OCI-LY3 (cell line): ENCODE data around the gene LRP5.
A peak's percentile ranks its signal among the peaks of the same experiment; 100 is the strongest.

Experiments
- H2AFZ ChIP-seq: fragments of 200-600, 300-600 bp; shearing (Covaris generic); 2 replicates; pipeline ENCODE4 v1.6.0; 2014; ENCODE audit warnings: antibody characterized with exemption, low read depth, low read length
- H3K27ac ChIP-seq: fragments of 200-600, 300-600 bp; sonication (generic); 2 replicates; pipeline ENCODE4 v1.5.1; 2014; ENCODE audit warnings: mild to moderate bottlenecking, low read length, moderate library complexity, mixed read lengths
- H3K27me3 ChIP-seq: fragments of 200-600, 300-600 bp; sonication (generic); 2 replicates; pipeline ENCODE4 v1.6.1; 2014; ENCODE audit warnings: low read depth, low read length, mixed read lengths
- H3K36me3 ChIP-seq: fragments of 200-600, 300-600 bp; sonication (generic); replicated peaks from 2 replicates; pipeline ENCODE3; 2014; ENCODE audit warnings: low read depth, low read length, mixed read lengths
- H3K4me1 ChIP-seq: fragments of 300-600, 200-600 bp; sonication (generic); 2 replicates; pipeline ENCODE4 v1.6.1; 2014; ENCODE audit warnings: low read length, mixed read lengths
- H3K4me2 ChIP-seq: fragments of 200-600, 300-600 bp; sonication (generic); 2 replicates; pipeline ENCODE4 v1.6.1; 2014; ENCODE audit warnings: low read length, mixed read lengths
- H3K4me3 ChIP-seq: fragments of 300-600, 200-600 bp; sonication (generic); 2 replicates; pipeline ENCODE4 v1.5.1; 2014; ENCODE audit warnings: antibody characterized with exemption, mild to moderate bottlenecking, low read length, moderate library complexity
- H3K79me2 ChIP-seq: fragments of 300-600, 200-600 bp; shearing (Covaris generic); 2 replicates; pipeline ENCODE4 v1.6.1; 2014; ENCODE audit warnings: mild to moderate bottlenecking, low read length, mixed read lengths
- H3K9ac ChIP-seq: fragments of 300-600, 200-600 bp; shearing (Covaris generic); 2 replicates; pipeline ENCODE4 v1.6.0; 2014; ENCODE audit warnings: mild to moderate bottlenecking, low read length, moderate library complexity
- H3K9me3 ChIP-seq: fragments of 200-600, 300-600 bp; shearing (Covaris generic); 2 replicates; pipeline ENCODE4 v1.6.1; 2014; ENCODE audit warnings: low read length, mixed read lengths; ENCODE audit not compliant: insufficient read depth
- H4K20me1 ChIP-seq: fragments of 200-600, 300-600 bp; sonication (generic); 2 replicates; pipeline ENCODE4 v1.6.1; 2016; ENCODE audit warnings: low read length, mixed read lengths; ENCODE audit not compliant: insufficient read depth
- EZH2phosphoT487 ChIP-seq: fragments of 200-600 bp; shearing (Covaris generic); IDR thresholded peaks from 2 replicates; pipeline ENCODE4 v1.6.1; 2018; ENCODE audit warnings: antibody characterized with exemption, mixed run types, low read depth
- TF ChIP-seq, protein P1 (sequence below): fragments of 200-600, 300-600 bp; sonication (generic); IDR thresholded peaks from 2 replicates; pipeline ENCODE4 v1.5.1; 2014; ENCODE audit warnings: antibody characterized with exemption, low read length, low read depth

The LRP5 gene

DNA sequence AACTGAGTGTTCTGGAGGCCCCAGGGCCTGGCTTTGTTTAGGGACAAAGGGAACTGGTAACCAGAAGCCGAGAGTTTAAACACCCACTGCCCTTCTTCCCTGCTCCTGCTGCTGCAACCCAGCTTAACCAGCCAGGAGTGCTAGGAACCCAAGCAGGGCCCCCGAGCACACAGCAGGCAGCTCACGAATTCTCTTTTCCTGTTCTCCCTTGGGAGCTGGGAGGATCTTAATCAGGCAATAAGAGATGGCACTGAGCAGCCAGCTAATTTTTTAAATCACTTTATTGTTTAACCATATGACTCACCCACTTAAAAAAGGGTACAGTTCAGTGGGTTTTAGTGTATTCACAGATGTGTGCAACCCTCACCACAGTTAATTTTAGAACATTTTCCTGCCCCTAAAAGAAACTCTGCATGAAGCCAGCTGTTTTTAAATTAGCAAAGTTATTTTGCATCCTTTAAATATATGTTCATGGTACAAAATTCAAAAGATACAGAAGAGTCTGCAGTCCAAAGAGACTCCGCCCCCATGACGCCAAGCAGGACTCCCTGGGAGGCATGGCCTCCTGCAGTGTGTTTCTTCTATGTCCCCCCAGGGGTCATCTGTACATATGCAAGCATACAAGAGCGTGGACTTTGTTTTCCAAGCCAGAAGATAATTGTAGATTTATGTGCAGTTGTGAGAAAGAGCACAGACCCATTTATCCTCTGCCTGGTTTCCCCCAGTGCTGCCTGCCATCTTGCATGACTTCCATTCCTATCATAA lies 129.3 kb downstream of the LRP5 start:
- Histone ChIP-seq H3K9me3 (no peaks in the 10 kb centered on the region), H3K36me3 (peaks cover 12% of the 10 kb centered on the region), H3K4me1 (peaks cover 26% of the 10 kb centered on the region), H3K27ac (peak overlapping the region; percentile 47), H4K20me1 (no peaks in the 10 kb centered on the region), H3K4me3 (no peak overlapping the region), H3K27me3 (no peaks in the 10 kb centered on the region), H3K9ac (no peak overlapping the region), H2AFZ (no peak overlapping the region), H3K4me2 (peak overlapping the region; percentile 35), H3K79me2 (no peaks in the 10 kb centered on the region)
- no peak for TF ChIP-seq EZH2phosphoT487
- TF ChIP-seq, protein P1, sequence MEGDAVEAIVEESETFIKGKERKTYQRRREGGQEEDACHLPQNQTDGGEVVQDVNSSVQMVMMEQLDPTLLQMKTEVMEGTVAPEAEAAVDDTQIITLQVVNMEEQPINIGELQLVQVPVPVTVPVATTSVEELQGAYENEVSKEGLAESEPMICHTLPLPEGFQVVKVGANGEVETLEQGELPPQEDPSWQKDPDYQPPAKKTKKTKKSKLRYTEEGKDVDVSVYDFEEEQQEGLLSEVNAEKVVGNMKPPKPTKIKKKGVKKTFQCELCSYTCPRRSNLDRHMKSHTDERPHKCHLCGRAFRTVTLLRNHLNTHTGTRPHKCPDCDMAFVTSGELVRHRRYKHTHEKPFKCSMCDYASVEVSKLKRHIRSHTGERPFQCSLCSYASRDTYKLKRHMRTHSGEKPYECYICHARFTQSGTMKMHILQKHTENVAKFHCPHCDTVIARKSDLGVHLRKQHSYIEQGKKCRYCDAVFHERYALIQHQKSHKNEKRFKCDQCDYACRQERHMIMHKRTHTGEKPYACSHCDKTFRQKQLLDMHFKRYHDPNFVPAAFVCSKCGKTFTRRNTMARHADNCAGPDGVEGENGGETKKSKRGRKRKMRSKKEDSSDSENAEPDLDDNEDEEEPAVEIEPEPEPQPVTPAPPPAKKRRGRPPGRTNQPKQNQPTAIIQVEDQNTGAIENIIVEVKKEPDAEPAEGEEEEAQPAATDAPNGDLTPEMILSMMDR, result no peak

DNA sequence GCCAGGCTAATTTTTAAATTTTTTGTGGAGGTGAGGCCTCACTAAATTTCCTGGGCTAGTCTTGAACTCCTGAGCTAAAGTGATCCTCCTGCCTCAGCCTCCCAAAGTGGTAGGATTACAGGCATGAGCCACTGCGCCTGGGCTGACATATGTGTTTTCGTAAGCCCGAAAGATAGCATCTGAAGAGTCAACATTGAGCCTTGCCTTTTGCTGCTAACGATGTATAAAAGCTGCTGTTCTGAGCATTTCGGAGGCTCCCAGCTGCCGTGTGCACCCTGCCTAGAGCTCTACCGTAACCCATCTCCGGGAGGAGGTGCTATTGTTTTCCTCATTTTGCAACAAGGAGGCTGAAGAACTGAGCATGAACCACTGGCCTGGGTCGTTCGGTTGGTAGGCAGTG lies 130.0 kb downstream of the LRP5 start:
- Histone ChIP-seq H3K79me2 (no peaks in the 10 kb centered on the region), H3K4me3 (no peak overlapping the region), H3K4me1 (peaks cover 26% of the 10 kb centered on the region), H3K9ac (no peak overlapping the region), H3K4me2 (no peak overlapping the region), H4K20me1 (no peaks in the 10 kb centered on the region), H3K9me3 (no peaks in the 10 kb centered on the region), H2AFZ (no peak overlapping the region), H3K27me3 (no peaks in the 10 kb centered on the region), H3K27ac (no peak overlapping the region; the same call in 1 of the 2 replicates), H3K36me3 (peaks cover 10% of the 10 kb centered on the region)
- TF ChIP-seq EZH2phosphoT487, result no peak
- TF ChIP-seq, protein P1, result no peak

DNA sequence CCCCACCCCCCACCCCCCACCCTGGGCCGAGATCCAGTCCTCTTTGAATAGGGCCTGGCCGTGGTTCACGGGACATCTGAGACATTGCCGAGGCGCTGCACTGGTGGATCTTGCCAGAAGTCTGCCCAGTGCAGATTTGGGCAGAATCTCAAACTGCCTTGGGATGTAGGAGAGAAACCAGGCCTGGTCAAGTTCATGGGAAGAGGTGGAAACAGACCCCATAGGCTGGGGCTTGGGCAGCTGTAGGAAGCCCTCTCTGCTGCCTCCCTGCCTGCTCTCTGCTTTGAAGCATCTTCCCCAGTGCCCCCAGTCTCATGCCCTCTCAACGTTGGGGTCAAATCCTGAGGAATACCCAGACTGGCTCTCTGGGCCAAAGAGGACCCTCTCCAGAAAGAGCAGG lies 132.2 kb downstream of the LRP5 start:
- no peak overlapping the region for H3K27ac ChIP-seq

DNA sequence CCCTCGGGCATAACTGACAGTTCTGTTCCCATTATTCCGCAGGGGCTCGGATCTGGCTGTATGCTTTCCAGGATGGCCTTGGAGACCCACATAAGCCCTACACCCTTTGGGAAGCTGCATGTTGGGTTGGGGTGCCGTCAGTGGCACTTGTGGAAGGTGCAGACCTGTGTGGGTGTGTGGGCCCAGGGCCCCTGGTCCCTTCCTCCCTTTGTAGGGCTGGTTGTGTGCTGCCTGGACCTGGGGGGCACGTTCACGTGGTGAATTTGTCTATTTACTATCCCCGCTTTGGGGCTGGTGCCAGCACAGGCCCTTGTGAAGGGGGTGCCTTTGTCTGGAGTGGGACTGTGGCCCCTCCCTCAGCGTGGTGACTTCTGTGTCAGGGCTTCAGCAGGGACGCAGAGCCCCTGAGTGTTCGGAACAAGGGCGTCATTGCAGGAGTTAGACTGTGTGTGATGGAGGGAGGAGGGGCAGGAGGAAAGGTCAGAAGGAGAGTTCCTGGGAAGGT lies 133.2 kb downstream of the LRP5 start:
- Histone ChIP-seq H3K9ac (no peak overlapping the region), H3K9me3 (no peaks in the 10 kb centered on the region), H3K4me2 (no peak overlapping the region), H3K27ac (no peak overlapping the region), H2AFZ (no peak overlapping the region), H3K27me3 (no peaks in the 10 kb centered on the region), H3K4me3 (no peak overlapping the region), H3K79me2 (no peaks in the 10 kb centered on the region), H3K4me1 (peaks cover 18% of the 10 kb centered on the region), H4K20me1 (no peaks in the 10 kb centered on the region), H3K36me3 (peaks cover 22% of the 10 kb centered on the region)
- TF ChIP-seq, protein P1, result no peak
- TF ChIP-seq EZH2phosphoT487, result no peak

More for the DNA sequence above, 132.2 kb downstream of the LRP5 start:
- Histone ChIP-seq H3K36me3 (peaks cover 18% of the 10 kb centered on the region), H3K9ac (no peak overlapping the region), H3K9me3 (no peaks in the 10 kb centered on the region), H3K79me2 (no peaks in the 10 kb centered on the region), H2AFZ (no peak overlapping the region), H3K4me3 (no peak overlapping the region), H3K27me3 (no peaks in the 10 kb centered on the region), H3K4me1 (peaks cover 26% of the 10 kb centered on the region), H3K4me2 (no peak overlapping the region), H4K20me1 (no peaks in the 10 kb centered on the region)
- TF ChIP-seq EZH2phosphoT487, result no peak
- TF ChIP-seq, protein P1, result no peak
